ENCODE data around the gene SVEP1. TPM values are rescaled to one million over a fixed set of nuclear protein-coding genes. Genes with fewer than 3 reads are reported as not detected.

The SVEP1 gene
- polyA plus RNA-seq, 1 of the 3 experiments (the other 2 are of a cell fraction) = 0.10 TPM

DNA sequence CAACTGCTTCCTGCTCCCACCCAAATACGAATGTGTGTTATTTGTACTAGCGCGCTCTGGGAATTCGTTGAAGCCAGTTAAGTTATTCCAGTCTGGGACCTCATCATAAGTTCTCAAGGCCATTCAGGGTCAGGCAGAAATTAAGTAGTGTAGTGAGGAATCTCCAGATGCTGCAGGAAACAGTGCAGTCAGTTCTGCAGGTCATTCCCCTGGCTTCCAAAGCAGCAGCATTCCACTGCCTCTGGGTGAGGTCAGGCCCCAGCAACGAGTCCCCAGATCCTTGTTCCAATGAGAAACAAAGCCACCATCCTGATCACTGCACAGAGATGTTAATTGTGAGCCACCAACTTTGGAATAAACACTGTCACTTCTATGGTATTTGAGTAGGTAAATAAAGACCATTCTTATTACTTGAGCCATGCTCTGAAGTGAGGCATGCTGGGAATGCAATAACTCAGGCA is 33.1 kb downstream of the SVEP1 start (continued):
- TF ChIP-seq, protein P1, sequence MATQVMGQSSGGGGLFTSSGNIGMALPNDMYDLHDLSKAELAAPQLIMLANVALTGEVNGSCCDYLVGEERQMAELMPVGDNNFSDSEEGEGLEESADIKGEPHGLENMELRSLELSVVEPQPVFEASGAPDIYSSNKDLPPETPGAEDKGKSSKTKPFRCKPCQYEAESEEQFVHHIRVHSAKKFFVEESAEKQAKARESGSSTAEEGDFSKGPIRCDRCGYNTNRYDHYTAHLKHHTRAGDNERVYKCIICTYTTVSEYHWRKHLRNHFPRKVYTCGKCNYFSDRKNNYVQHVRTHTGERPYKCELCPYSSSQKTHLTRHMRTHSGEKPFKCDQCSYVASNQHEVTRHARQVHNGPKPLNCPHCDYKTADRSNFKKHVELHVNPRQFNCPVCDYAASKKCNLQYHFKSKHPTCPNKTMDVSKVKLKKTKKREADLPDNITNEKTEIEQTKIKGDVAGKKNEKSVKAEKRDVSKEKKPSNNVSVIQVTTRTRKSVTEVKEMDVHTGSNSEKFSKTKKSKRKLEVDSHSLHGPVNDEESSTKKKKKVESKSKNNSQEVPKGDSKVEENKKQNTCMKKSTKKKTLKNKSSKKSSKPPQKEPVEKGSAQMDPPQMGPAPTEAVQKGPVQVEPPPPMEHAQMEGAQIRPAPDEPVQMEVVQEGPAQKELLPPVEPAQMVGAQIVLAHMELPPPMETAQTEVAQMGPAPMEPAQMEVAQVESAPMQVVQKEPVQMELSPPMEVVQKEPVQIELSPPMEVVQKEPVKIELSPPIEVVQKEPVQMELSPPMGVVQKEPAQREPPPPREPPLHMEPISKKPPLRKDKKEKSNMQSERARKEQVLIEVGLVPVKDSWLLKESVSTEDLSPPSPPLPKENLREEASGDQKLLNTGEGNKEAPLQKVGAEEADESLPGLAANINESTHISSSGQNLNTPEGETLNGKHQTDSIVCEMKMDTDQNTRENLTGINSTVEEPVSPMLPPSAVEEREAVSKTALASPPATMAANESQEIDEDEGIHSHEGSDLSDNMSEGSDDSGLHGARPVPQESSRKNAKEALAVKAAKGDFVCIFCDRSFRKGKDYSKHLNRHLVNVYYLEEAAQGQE (IDR thresholded peaks at IDR 0.05; ENCODE audit: low read depth, low read length) = no peak
- TF ChIP-seq TAF1 (IDR thresholded peaks at IDR 0.05; ENCODE audit: borderline replicate concordance, low read depth, low read length) (no peak), GABPA (IDR thresholded peaks at IDR 0.05; ENCODE audit: low read depth) (no peak), RFX5 (IDR thresholded peaks at IDR 0.05; ENCODE audit: low read length) (no peak), NFIC (IDR thresholded peaks at IDR 0.05; ENCODE audit: borderline replicate concordance) (no peak), FOXJ3 (CRISPR knock-in tag; IDR thresholded peaks at IDR 0.05) (no peak), USF1 (IDR thresholded peaks at IDR 0.05; ENCODE audit: borderline replicate concordance, low read depth) (no peak)

- WGBS (ENCODE audit: low lambda C conversion rate) = 40% methylated on average over 2 of the region's 2 CpGs
- H3K4me1 ChIP-seq (ENCODE audit: control insufficient read depth in 1 of 2, insufficient read depth in 2 of 2, low read depth in 1 of 2, low read length in 1 of 2) = no peaks in the 10 kb centered on the region
- TF ChIP-seq, protein P1 (IDR thresholded peaks at IDR 0.05; ENCODE audit: low read depth, low read length) = no peak
- no peak for TF ChIP-seq RAD21 (IDR thresholded peaks at IDR 0.05; ENCODE audit: low read length)
- TF ChIP-seq RCOR1 (IDR thresholded peaks at IDR 0.05; ENCODE audit: low read length) = no peak
- TF ChIP-seq YY1 (IDR thresholded peaks at IDR 0.05; ENCODE audit: low read depth) = no peak
- no peak for TF ChIP-seq USF1 (IDR thresholded peaks at IDR 0.05; ENCODE audit: borderline replicate concordance, low read depth)
- TF ChIP-seq TCF12 (IDR thresholded peaks at IDR 0.05) = no peak
- TF ChIP-seq EP300 (IDR thresholded peaks at IDR 0.05; ENCODE audit: borderline replicate concordance in 1 of 2, low read depth in 1 of 2, low read length in 1 of 2) = no peak
- no peak for TF ChIP-seq SIN3A (IDR thresholded peaks at IDR 0.05; ENCODE audit: borderline replicate concordance, low read depth, low read length)
- H4K20me1 ChIP-seq (ENCODE audit: insufficient read depth) = no peaks in the 10 kb centered on the region
- H3K36me3 ChIP-seq (replicated peaks in 1 of 2; ENCODE audit: control insufficient read depth in 1 of 2, insufficient read depth in 2 of 2, low read length in 1 of 2) = no peaks in the 10 kb centered on the region
- ChIA-PET POLR2A (no interaction called here), CTCF (no interaction called here)
- no peaks in the 10 kb centered on the region for H3K9me3 ChIP-seq
- H3K9me2 ChIP-seq = no peaks in the 10 kb centered on the region
- no peak overlapping the region for H3K27ac ChIP-seq (ENCODE audit: low read depth in 2 of 2, low read length in 1 of 2)
- H2AFZ ChIP-seq (ENCODE audit: low read depth) = no peak overlapping the region
- no peaks in the 10 kb centered on the region for H3K79me2 ChIP-seq (ENCODE audit: insufficient read depth)
- no peak overlapping the region for H3K4me3 ChIP-seq (ENCODE audit: low read depth in 2 of 2, low read length in 1 of 2)
- H3K4me2 ChIP-seq = no peak overlapping the region
- no peak for DNase-seq
- no peaks in the 10 kb centered on the region for H3K27me3 ChIP-seq (ENCODE audit: insufficient read depth)
- no peak overlapping the region for H3K9ac ChIP-seq
- no peaks in the 10 kb centered on the region for H3F3A ChIP-seq (replicated peaks; ENCODE audit: insufficient read depth)
These were observed 33.8 kb downstream of the SVEP1 start for GRCh38 chr9:110545705-110546104.

Data from SK-N-SH (cell line).